WERI-Rb-1 (cell line): ENCODE data around the gene TULP4.

Source experiments
- DNase-seq: peaks from one replicate; pipeline ENCODE4 v3.0.0-alpha.2; 2020
- H3K27ac ChIP-seq: fragments of 250-450 bp; sonication (Bioruptor Pico); 2 replicates; pipeline ENCODE4 v1.5.1; 2020; ENCODE audit warnings: mild to moderate bottlenecking, moderate library complexity
- H3K27me3 ChIP-seq: fragments of 250-450 bp; sonication (Bioruptor Pico); 2 replicates; pipeline ENCODE4 v1.5.1; 2021; ENCODE audit warnings: mild to moderate bottlenecking, low read depth, moderate library complexity; ENCODE audit not compliant: insufficient read depth, severe bottlenecking
- H3K36me3 ChIP-seq: fragments of 250-450 bp; sonication (Bioruptor Pico); 2 replicates; pipeline ENCODE4 v1.5.1; 2020; ENCODE audit warnings: mild to moderate bottlenecking, moderate library complexity
- H3K4me3 ChIP-seq: 2 replicates; pipeline ENCODE4 v1.5.1; 2011; ENCODE audit warnings: low read depth, mild to moderate bottlenecking, control low read depth, low read length
- H3K9me3 ChIP-seq: fragments of 250-450 bp; sonication (Bioruptor Pico); 2 replicates; pipeline ENCODE4 v1.5.1; 2021; ENCODE audit warnings: mild to moderate bottlenecking, moderate library complexity; ENCODE audit not compliant: severe bottlenecking
- TF ChIP-seq, protein P1 (sequence below): IDR thresholded peaks from 2 replicates; pipeline ENCODE4 v1.5.1; 2011; ENCODE audit warnings: low read depth, mild to moderate bottlenecking, control low read depth, inconsistent platforms, low read length

The TULP4 gene

DNA sequence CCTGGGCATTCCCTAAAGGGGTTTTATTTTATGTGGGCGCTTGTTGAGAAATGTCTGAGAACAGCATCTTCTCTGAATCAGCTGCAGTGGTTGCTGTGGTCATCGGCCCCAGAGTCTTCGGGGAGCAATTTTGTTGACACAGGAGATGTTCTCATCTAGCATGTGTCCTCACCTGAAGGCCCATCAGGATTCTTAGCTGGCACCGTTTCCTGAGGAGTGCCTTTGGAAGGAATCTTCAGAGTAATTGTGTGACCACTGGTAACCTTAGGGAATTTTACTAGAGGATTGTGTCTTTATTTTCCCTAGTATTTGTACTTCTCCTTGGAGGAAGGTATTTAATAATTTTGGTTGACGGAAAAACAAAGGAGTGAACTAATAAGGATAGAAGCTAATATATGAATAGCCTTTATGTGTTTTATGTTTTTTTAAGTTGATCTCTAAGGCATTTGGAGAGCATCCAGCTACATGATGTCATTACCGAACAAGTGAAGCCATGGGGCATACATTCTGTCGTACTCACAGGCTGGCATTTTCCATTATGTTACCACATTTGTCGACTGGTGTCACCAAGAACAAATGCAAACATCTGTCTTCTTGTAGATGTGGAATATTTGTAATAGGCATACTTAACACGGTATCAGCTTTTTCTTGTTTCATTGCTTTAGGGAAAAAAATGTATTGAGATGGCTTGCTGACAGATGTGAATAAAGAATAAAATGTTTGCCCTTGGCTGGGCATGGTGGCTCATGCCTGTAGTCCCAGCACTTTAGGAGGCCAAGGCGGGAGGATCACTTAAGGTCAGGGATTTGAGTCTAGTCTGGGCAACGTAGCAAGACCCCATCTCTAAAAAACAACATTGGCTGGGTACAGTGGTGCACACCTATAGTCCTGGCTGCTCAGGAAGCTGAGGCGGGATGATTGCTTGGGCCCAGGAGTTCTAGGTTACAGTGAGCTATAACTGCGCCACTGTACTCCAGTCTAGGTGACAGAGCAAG is 41.9 kb downstream of the TULP4 start:
- H3K27ac ChIP-seq: no peak overlapping the region
- H3K4me3 ChIP-seq: no peak overlapping the region
- DNase-seq: no peak

DNA sequence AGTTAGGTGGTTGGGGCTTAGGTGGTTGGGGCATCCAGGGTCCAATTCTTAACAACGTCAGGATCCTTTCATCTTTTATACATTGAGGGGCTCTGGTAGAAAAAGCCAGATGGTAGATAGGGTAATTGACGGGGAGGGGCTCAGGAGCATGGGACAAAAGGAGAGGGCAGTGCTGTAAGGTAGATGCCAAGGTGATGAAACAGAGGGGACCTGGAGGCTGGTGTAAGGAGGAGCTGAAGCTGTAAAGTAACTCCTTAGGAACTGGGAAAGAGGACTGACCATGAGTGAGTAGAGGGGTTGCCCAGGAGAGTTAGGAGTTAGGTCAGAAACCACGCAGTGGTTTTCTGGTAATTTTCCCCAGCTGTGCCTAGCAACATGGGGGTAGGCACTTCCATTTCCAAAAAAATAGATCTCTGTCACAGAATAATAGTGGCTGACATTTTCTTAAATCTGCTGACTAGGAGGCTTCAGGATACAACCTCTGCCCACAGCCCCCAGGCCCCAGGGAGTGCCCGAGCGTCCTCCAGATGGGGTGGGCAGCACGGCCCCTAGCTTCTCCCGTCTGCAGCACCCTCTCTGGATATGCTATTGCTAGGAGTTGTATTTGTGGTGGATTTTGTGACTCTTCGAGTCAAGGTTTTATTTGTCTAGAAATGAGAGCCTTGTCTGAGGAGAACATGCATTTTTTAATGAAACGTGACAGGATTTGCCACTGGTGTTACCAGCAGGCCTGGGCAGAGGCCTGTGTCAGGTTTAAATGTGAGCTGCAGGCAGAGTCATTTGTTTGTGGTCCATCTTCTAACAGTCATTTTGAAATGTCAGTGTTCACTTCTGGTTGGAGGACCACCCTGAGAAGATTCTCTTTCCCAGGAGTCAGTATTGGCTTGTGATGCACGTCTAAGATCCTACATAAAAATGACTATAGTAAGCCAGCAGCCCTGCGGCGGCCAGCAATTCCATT is 44.6 kb downstream of the TULP4 start:
- no peak overlapping the region for H3K4me3 ChIP-seq
- no peaks in the 10 kb centered on the region for H3K9me3 ChIP-seq
- H3K27ac ChIP-seq: no peak overlapping the region
- DNase-seq: no peak
- TF ChIP-seq, protein P1, sequence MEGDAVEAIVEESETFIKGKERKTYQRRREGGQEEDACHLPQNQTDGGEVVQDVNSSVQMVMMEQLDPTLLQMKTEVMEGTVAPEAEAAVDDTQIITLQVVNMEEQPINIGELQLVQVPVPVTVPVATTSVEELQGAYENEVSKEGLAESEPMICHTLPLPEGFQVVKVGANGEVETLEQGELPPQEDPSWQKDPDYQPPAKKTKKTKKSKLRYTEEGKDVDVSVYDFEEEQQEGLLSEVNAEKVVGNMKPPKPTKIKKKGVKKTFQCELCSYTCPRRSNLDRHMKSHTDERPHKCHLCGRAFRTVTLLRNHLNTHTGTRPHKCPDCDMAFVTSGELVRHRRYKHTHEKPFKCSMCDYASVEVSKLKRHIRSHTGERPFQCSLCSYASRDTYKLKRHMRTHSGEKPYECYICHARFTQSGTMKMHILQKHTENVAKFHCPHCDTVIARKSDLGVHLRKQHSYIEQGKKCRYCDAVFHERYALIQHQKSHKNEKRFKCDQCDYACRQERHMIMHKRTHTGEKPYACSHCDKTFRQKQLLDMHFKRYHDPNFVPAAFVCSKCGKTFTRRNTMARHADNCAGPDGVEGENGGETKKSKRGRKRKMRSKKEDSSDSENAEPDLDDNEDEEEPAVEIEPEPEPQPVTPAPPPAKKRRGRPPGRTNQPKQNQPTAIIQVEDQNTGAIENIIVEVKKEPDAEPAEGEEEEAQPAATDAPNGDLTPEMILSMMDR: no peak
- H3K36me3 ChIP-seq: no peaks in the 10 kb centered on the region; the same call in 1 of the 2 replicates
- no peaks in the 10 kb centered on the region for H3K27me3 ChIP-seq

More for the DNA sequence above, 41.9 kb downstream of the TULP4 start:
- Histone ChIP-seq H3K9me3 (no peaks in the 10 kb centered on the region), H3K36me3 (peaks cover 5% of the 10 kb centered on the region), H3K27me3 (no peaks in the 10 kb centered on the region)
- TF ChIP-seq, protein P1: no peak

DNA sequence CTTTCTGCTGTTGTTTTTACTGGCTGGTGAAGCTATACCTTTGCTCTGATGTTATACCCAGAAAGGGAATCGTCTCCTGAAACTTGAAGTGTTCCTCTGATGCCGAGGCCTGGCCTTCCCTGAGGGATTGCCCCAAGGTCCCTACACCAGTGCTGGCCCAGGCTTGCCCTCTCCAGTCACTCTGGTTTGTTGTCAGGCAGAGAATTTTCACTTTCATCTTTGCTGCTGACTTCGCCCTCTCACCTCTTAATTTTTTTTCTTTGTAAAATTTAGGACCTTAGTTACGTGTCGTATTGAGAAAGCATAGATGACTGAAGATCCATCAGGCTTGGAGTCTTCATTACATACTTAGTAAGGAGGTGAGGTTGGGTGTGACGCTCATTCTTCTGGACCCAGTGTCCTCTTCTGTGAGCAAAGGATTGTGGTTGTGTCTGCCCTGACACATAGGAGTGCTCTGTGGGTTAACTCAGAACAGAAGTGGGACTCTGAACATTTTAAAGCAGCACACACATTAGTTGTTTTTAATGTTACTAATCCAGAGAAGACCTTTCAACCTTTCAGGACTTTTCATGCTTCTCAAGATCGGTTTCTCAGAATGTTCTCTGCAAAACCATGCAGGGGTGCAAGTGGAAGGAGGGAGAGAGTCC is 45.4 kb downstream of the TULP4 start:
- Histone ChIP-seq H3K4me3 (no peak overlapping the region), H3K9me3 (no peaks in the 10 kb centered on the region), H3K27ac (no peak overlapping the region), H3K27me3 (no peaks in the 10 kb centered on the region), H3K36me3 (no peaks in the 10 kb centered on the region; the same call in 1 of the 2 replicates)
- TF ChIP-seq, protein P1: no peak
- no peak for DNase-seq

DNA sequence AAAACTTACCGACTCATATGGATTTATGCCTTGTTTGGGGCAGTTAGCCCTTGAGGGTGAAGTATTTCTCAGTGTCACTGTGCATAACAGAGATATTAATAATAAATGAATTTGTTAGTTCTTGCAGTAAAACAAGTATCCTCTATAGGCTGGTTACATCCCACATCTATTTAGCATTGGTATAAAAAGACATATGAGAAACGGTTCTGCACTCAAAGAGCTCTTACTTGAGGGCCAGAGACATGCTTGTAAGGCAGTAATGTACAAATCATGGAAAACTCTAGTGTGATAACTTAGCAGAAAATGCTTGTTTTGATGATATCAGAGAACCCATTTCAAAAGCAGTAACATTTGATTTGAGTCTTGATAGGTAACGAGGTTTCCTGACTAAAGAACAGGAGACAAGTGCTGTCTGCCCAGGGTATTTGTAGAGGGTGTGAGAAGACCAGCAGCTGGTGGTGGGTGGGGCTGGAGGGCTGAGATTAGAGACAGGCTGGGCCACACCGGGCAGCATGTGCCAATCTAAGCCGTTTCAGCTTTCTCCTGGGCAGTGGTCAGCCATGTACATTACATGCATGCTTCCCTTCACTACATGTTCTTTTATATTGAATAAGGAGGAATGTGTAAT is 46.3 kb downstream of the TULP4 start:
- Histone ChIP-seq H3K27me3 (no peaks in the 10 kb centered on the region), H3K9me3 (no peaks in the 10 kb centered on the region), H3K4me3 (no peak overlapping the region), H3K27ac (peak overlapping the region; percentile 31; the same call in 1 of the 2 replicates), H3K36me3 (no peaks in the 10 kb centered on the region; the same call in 1 of the 2 replicates)
- TF ChIP-seq, protein P1: no peak
- peak; percentile 73 for DNase-seq

DNA sequence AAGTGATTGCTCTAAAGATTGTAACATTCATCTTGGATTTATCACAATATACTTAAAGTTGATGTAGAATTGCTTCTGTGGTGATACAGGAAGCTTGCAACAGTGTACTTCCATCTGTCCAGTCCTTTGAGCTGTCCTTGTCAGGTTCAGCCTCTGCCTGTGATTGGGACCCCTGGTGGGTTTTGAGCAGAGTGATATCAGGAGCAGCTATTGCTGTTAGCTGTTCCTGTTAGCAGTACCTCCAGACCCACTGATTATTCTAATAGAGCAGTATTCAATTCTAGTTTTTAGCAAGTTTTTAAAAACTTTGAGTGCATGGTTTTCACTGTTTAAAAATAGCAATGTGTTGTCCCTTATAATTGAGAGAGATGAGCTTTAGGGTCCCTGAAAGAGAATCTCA is 48.8 kb downstream of the TULP4 start:
- H3K9me3 ChIP-seq: no peaks in the 10 kb centered on the region
- no peaks in the 10 kb centered on the region for H3K27me3 ChIP-seq
- TF ChIP-seq, protein P1: no peak
- no peaks in the 10 kb centered on the region for H3K36me3 ChIP-seq
- no peak overlapping the region for H3K27ac ChIP-seq
- DNase-seq: no peak
- H3K4me3 ChIP-seq: no peak overlapping the region
